K562 (cell line): ENCODE results near the gene DDRGK1. TPM values are rescaled to one million over a fixed set of nuclear protein-coding genes. Genes with fewer than 3 reads are reported as not detected.

Source experiments
- BHLHE40 ChIP-seq: IDR thresholded peaks from 2 replicates; pipeline ENCODE4 v1.6.1; 2011; ENCODE audit warnings: low read length, improper control_type of control experiment
- BRF1 ChIP-seq: IDR thresholded peaks from 3 replicates; pipeline ENCODE4 v1.6.1; 2011; ENCODE audit warnings: borderline replicate concordance, mild to moderate bottlenecking; ENCODE audit not compliant: insufficient read length; ENCODE audit errors: extremely low read depth
- CBX8 ChIP-seq: fragments of 200-600 bp; sonication (generic); IDR thresholded peaks from 2 replicates; pipeline ENCODE4 v1.6.1; 2012; ENCODE audit warnings: borderline replicate concordance, mixed run types, low read depth, mild to moderate bottlenecking, moderate library complexity, mixed read lengths, low read length, control low read depth, inconsistent platforms; ENCODE audit not compliant: poor library complexity, severe bottlenecking; ENCODE audit errors: extremely low read depth
- CEBPB ChIP-seq: fragments of 450-650 bp; IDR thresholded peaks from 2 replicates; pipeline ENCODE4 v1.6.1; 2016; ENCODE audit warnings: missing genetic modification characterization, missing compliant biosample characterization
- CREB1 ChIP-seq, 2 experiments: sonication (generic) in 1 of 2; formaldehyde crosslinking in 1 of 2; IDR thresholded peaks; 2 replicates each; pipeline versions ENCODE4 v1.6.1 to v1.8.0; 2012 to 2022; ENCODE audit warnings: inconsistent platforms in 1 of 2, mild to moderate bottlenecking in 1 of 2, missing genetic modification reagents in 1 of 2, moderate library complexity in 1 of 2
- CXXC5 ChIP-seq: fragments of 250-450 bp; sonication (Bioruptor Pico); IDR thresholded peaks from 2 replicates; pipeline ENCODE4 v1.8.0; 2022; ENCODE audit warnings: inconsistent platforms, mild to moderate bottlenecking, moderate library complexity
- DNMT1 ChIP-seq: fragments of 450-650 bp; IDR thresholded peaks from 2 replicates; pipeline ENCODE4 v1.6.1; 2016; ENCODE audit warnings: antibody characterized with exemption, mild to moderate bottlenecking
- E2F6 ChIP-seq, 2 experiments: IDR thresholded peaks; 2 replicates each; pipeline ENCODE4 v1.6.1; 2011; ENCODE audit warnings: borderline replicate concordance in 1 of 2, control low read depth in 1 of 2, low read depth in 1 of 2, low read length in 1 of 2, mild to moderate bottlenecking in 1 of 2, mixed read lengths in 1 of 2, moderate library complexity in 1 of 2; ENCODE audit not compliant: insufficient read depth in 1 of 2, insufficient read length in 1 of 2, poor library complexity in 1 of 2, severe bottlenecking in 1 of 2; ENCODE audit errors: extremely low read depth in 1 of 2
- EHMT2 ChIP-seq: fragments of 450-650 bp; IDR thresholded peaks from 2 replicates; pipeline ENCODE4 v1.6.1; 2018; ENCODE audit warnings: antibody characterized with exemption
- GATA2 ChIP-seq: sonication (generic); formaldehyde crosslinking; IDR thresholded peaks from 2 replicates; pipeline ENCODE4 v1.4.0; 2020; ENCODE audit warnings: mild to moderate bottlenecking, missing genetic modification reagents
- HNRNPK ChIP-seq: fragments of 200-400 bp; formaldehyde crosslinking; IDR thresholded peaks from one replicate; pipeline ENCODE4 v1.6.1; 2018; ENCODE audit warnings: mild to moderate bottlenecking, low read depth, low read length; ENCODE audit not compliant: poor library complexity, severe bottlenecking
- HOXB6 ChIP-seq: fragments of 250-450 bp; sonication (Bioruptor Pico); IDR thresholded peaks from 2 replicates; pipeline ENCODE4 v1.5.1; 2022; ENCODE audit warnings: mild to moderate bottlenecking, borderline replicate concordance
- L3MBTL2 ChIP-seq: fragments of 450-650 bp; IDR thresholded peaks from 2 replicates; pipeline ENCODE4 v1.6.1; 2016; ENCODE audit warnings: mild to moderate bottlenecking, moderate library complexity
- NCOA6 ChIP-seq: fragments of 450-650 bp; IDR thresholded peaks from 2 replicates; pipeline ENCODE4 v1.6.1; 2017; ENCODE audit warnings: mild to moderate bottlenecking
- NELFE ChIP-seq: IDR thresholded peaks from 2 replicates; pipeline ENCODE4 v1.6.1; 2011; ENCODE audit warnings: mild to moderate bottlenecking; ENCODE audit not compliant: insufficient read depth, insufficient read length
- PHF21A ChIP-seq: fragments of 450-650 bp; IDR thresholded peaks from 2 replicates; pipeline ENCODE4 v1.6.1; 2017; ENCODE audit warnings: low read depth, borderline replicate concordance
- POLR2B ChIP-seq: fragments of 450-650 bp; IDR thresholded peaks from 2 replicates; pipeline ENCODE4 v1.6.1; 2018; ENCODE audit warnings: low read depth; ENCODE audit not compliant: partially characterized antibody
- POLR2G ChIP-seq: fragments of 200-400 bp; formaldehyde crosslinking; IDR thresholded peaks from 2 replicates; pipeline ENCODE4 v1.6.1; 2017; ENCODE audit warnings: low read depth, mild to moderate bottlenecking, antibody characterized with exemption, low read length, moderate library complexity
- STAG1 ChIP-seq: sonication (generic); formaldehyde crosslinking; IDR thresholded peaks from 2 replicates; pipeline ENCODE4 v1.5.0; 2020; ENCODE audit warnings: missing genetic modification reagents, borderline replicate concordance
- TARDBP ChIP-seq: fragments of 450-650 bp; IDR thresholded peaks from 2 replicates; pipeline ENCODE4 v1.6.1; 2016
- THRA ChIP-seq: fragments of 450-650 bp; IDR thresholded peaks from 2 replicates; pipeline ENCODE4 v1.6.1; 2017; ENCODE audit warnings: mild to moderate bottlenecking, moderate library complexity
- U2AF1 ChIP-seq: fragments of 200-400 bp; formaldehyde crosslinking; optimal IDR thresholded peaks from 2 replicates; pipeline ENCODE3; 2017; ENCODE audit warnings: mild to moderate bottlenecking, low read depth, low read length, moderate library complexity
- ZBTB1 ChIP-seq: sonication (generic); formaldehyde crosslinking; IDR thresholded peaks from 2 replicates; pipeline ENCODE4 v1.8.1; 2023; ENCODE audit warnings: missing genetic modification reagents, low read depth, mild to moderate bottlenecking, borderline replicate concordance
- ZKSCAN1 ChIP-seq: fragments of 150-350 bp; IDR thresholded peaks from 2 replicates; pipeline ENCODE4 v1.6.1; 2016; ENCODE audit warnings: low read depth, low read length
- ZNF140 ChIP-seq: fragments of 250-450 bp; sonication (Bioruptor Pico); IDR thresholded peaks from 2 replicates; pipeline ENCODE4 v1.8.0; 2021; ENCODE audit warnings: moderate library complexity, mild to moderate bottlenecking, inconsistent platforms
- ZNF239 ChIP-seq: fragments of 250-450 bp; sonication (Bioruptor Pico); IDR thresholded peaks from 2 replicates; pipeline ENCODE4 v1.4.0; 2020; ENCODE audit warnings: mild to moderate bottlenecking
- ZNF57 ChIP-seq: fragments of 450-650 bp; formaldehyde crosslinking; IDR thresholded peaks from 2 replicates; pipeline ENCODE4 v1.4.0; 2020; ENCODE audit warnings: mild to moderate bottlenecking, moderate library complexity
- ZNF780A ChIP-seq: fragments of 250-450 bp; sonication (Bioruptor Pico); IDR thresholded peaks from 2 replicates; pipeline ENCODE4 v1.5.0; 2021; ENCODE audit warnings: mild to moderate bottlenecking
- ZNF830 ChIP-seq: fragments of 250-450 bp; sonication (Bioruptor Pico); IDR thresholded peaks from 2 replicates; pipeline ENCODE4 v1.5.0; 2021; ENCODE audit warnings: mild to moderate bottlenecking
- polyA plus RNA-seq, 8 experiments: library from polyadenylated mRNA; depleted of rRNA in 4 of 8; stranded (reverse) in 5 of 8; unstranded in 3 of 8; fragments of >200 nt; fragmentation: Nextera tagmentation in 2 of 8; fragmentation: Illumina TruSeq in 1 of 8; extraction: Ambion mirVana in 2 of 8; extraction: Trizol in 1 of 8; gene quantifications; 2 replicates each; pipeline versions ENCODE4 v1.2.1 to v1.2.3, GENCODE V29; 2011 to 2014; ENCODE audit warnings: inconsistent platforms in 1 of 8, missing spikeins in 1 of 8
- total RNA-seq, 7 experiments: library from RNA; depleted of rRNA in 6 of 7; stranded (reverse); fragments of >200 nt in 6 of 7; fragmentation: Illumina TruSeq in 2 of 7; extraction: Trizol in 2 of 7; gene quantifications; 2 replicates each; pipeline versions ENCODE4 v1.2.1 to v1.2.3, GENCODE V29; 2011 to 2021; ENCODE audit warnings: low replicate concordance in 1 of 7

DDRGK1 gene
- total and polyA plus RNA-seq, 9 of the 15 experiments (the other 6 are each of a cell fraction or from before 2014, with no cell fraction given), result 2.3 to 54.4 (median 29.1) TPM

- TF ChIP-seq NCOA6 (no peak), ZNF140 (no peak), ZNF239 (CRISPR knock-in tag) (no peak), HOXB6 (no peak), ZNF780A (CRISPR knock-in tag) (no peak), ZKSCAN1 (no peak), ZBTB1 (CRISPR knock-in tag) (0 out of 2 replicates have a peak, but pooled peaks have one; percentile 14), CREB1 (IDR thresholded peaks at IDR 0.05) (0 out of 2 replicates have a peak, but pooled peaks have one; percentile 34), CREB1 (CRISPR knock-in tag; IDR thresholded peaks at IDR 0.05) (no peak; the same call in 1 of the 2 replicates), BRF1 (no peak), STAG1 (CRISPR knock-in tag) (no peak), POLR2B (no peak), CBX8 (no peak), CEBPB (tag) (no peak), TARDBP (no peak), E2F6 (IDR thresholded peaks at IDR 0.05; ENCODE audit: borderline replicate concordance in 1 of 2, extremely low read depth in 1 of 2, insufficient read depth in 1 of 2, insufficient read length in 1 of 2, low read depth in 1 of 2, low read length in 1 of 2, poor library complexity in 1 of 2, severe bottlenecking in 1 of 2) (peak in 1 of 2 experiments; percentile 25), ZNF830 (CRISPR knock-in tag) (no peak), EHMT2 (no peak), GATA2 (CRISPR knock-in tag) (no peak), BHLHE40 (no peak), THRA (no peak), CXXC5 (CRISPR knock-in tag) (peak; percentile 58; the same call in 1 of the 2 replicates), L3MBTL2 (no peak), DNMT1 (no peak), U2AF1 (no peak), PHF21A (no peak), POLR2G (peak; percentile 62), ZNF57 (CRISPR knock-in tag) (no peak), NELFE (no peak), HNRNPK (no peak)
These were observed 31.4 kb downstream of the DDRGK1 start, which contains the start of gene LZTS3 (continued) for GRCh38 chr20:3172933-3173609.
